GM18526 (cell line): ENCODE data around the gene CASZ1.

Source experiments
- POLR2A ChIP-seq: IDR thresholded peaks from 3 replicates; pipeline ENCODE4 v1.6.1; 2011; ENCODE audit not compliant: insufficient read length; ENCODE audit errors: extremely low read depth

The CASZ1 gene

GRCh38 chr1:10691075-10691739, 105.2 kb downstream of the CASZ1 start:
- no peak for TF ChIP-seq POLR2A

- no peak for TF ChIP-seq POLR2A
These were observed 106.0 kb downstream of the CASZ1 start for GRCh38 chr1:10690484-10690883.

GRCh38 chr1:10688409-10688786, 108.0 kb downstream of the CASZ1 start:
- no peak for TF ChIP-seq POLR2A

GRCh38 chr1:10687782-10688408, 108.6 kb downstream of the CASZ1 start:
- no peak for TF ChIP-seq POLR2A

- no peak for TF ChIP-seq POLR2A
These were observed 109.2 kb downstream of the CASZ1 start for GRCh38 chr1:10687251-10687651.

GRCh38 chr1:10686404-10687040, 109.9 kb downstream of the CASZ1 start:
- no peak for TF ChIP-seq POLR2A

- no peak for TF ChIP-seq POLR2A
These were observed 110.5 kb downstream of the CASZ1 start for GRCh38 chr1:10685808-10686403.

- TF ChIP-seq POLR2A: no peak
These were observed 111.1 kb downstream of the CASZ1 start for GRCh38 chr1:10685196-10685807.

- TF ChIP-seq POLR2A: no peak
These were observed 112.2 kb downstream of the CASZ1 start for GRCh38 chr1:10684221-10684620.

- no peak for TF ChIP-seq POLR2A
These were observed 113.8 kb downstream of the CASZ1 start for GRCh38 chr1:10682449-10683309.

GRCh38 chr1:10682108-10682445, 114.4 kb downstream of the CASZ1 start:
- no peak for TF ChIP-seq POLR2A

GRCh38 chr1:10681296-10682107, 114.9 kb downstream of the CASZ1 start:
- TF ChIP-seq POLR2A: no peak

GRCh38 chr1:10680487-10680886, 116.0 kb downstream of the CASZ1 start:
- TF ChIP-seq POLR2A: no peak
